KBM-7 (cell line): ENCODE measurements around the gene CWC22.
"Not testable (repeated sequence)": the region's sequence is repeated elsewhere in the genome, so short reads cannot be mapped to it uniquely, and the experiment has no call there.

Experiments used
- DNase-seq: peaks from one replicate; pipeline ENCODE4 v3.0.0-alpha.2; 2015
- in situ Hi-C: fragments of 300-500 bp; cut with MboI; formaldehyde crosslinking; loops from 2 replicates; pipeline ENCODE4 v1.14.3; 2020; ENCODE audit warnings: low sequenced_read_pairs, low pct_unique_long_range_greater_than_20kb, mixed read lengths

The CWC22 gene

DNA sequence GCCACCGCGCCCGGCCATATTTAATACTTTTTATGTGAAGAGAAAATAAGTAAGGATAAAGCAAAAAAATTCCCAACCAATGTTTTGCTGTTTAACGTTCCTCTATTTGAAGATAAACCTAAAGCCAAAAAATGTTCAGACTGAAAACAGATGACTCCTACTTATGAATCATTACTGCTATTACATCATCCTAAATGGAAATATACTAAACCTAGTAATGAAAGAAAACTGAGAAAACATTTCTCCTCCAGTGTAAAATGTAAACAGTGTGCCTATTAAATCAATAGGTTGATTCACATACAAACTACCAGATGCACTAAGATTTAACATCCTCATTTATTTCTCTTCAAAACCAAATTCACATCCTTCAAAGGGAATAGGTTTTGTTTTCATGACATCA is 43.5 kb downstream of the CWC22 start:
- in situ Hi-C loops, result no loop called here
- no peak for DNase-seq

DNA sequence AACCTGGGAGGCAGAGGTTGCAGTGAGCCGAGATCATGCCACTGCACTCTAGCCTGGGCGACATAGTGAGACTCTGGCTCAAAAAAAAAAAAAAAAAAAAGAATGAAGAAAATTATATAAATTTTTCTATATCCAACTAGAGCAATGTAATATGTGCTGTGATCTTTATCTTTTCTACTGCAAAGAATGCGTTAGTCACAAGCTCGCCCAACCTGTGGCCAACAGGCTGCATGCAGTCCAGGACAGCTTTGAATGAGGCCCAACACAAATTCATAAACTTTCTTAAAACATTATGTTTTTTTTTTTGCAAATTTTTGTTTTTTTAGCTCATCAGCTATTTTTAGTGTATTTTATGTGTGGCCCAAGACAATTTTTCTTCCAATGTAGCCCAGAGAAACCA is 48.8 kb downstream of the CWC22 start:
- in situ Hi-C loops, DNase-seq: not testable (repeated sequence)

DNA sequence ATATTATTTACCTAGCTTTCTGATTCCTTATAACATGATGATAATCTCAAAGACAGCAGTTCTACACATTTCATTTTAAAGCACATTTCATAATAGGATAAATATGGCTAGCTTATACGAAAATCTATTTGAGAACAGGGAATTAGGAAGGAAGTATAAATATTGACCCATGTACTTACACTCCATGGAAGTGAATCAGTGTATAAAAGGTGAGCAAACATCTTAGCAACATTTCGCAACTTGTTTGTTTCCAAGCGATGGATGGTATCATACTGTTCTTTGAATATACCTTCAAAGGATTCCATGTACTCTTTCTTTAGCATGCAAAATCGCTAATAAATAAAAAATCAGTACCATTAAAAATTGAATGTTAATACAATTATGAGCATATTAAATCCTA is 53.1 kb downstream of the CWC22 start:
- no peak for DNase-seq
- in situ Hi-C loops, result no loop called here

DNA sequence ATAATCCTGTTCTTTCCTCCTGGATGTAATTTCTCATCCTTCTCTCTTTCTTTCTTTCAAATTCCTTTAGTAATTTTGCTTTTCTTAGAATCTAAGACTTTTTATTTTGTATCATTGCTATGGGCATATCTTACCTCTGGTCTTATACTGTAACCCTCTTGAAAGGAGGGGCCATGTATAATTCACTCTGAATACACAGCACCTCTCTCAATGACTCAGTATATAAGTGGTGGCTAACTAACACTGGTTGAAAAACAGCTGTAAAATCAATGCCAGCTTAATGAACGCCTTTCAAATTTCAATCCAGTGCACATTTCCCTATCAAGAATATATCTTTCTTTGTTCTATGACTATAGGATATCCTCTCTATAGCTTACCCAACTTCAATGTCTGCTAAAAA is 53.7 kb downstream of the CWC22 start:
- no peak for DNase-seq
- in situ Hi-C loops, result no loop called here

DNA sequence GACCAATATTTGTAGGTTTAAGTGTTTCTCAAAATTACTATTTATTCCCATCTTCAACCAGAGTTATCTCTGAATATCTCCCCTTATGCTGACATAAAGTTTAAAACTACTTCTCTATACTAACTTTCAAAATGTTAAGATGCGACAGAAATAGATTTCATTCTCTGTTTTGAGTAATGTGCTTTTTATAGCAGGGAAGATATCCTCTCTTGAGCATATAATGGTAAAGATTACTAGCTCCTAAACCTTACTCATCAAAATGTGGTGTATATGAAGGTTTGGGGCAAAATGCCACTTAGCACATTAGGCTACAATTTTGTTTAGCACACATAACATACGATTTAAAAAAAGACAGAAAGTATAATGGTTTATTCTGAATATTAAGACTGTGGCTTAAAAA is 54.4 kb downstream of the CWC22 start:
- no peak for DNase-seq

DNA sequence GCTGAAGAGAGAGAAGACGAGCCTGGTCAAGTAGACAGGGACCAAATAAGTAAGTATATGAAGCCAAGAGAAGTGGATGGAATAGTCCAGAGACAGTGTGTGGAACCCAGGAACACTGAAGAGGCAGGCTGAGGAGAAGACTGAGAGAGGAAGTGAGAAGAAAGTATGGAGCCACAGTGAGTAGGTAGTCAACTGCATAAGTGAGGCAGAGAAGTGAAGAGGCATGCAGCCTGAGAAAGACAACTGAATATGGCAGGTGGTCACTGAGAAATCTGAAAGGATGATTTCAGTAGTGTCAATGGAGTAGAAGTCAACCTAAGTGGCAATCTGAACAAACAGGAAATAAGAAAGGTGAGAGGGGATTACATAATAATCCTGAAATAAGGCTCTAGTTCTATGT is 55.4 kb downstream of the CWC22 start:
- DNase-seq, result no peak
- in situ Hi-C loops, result no loop called here

More for the DNA sequence above, 54.4 kb downstream of the CWC22 start:
- in situ Hi-C loops, result no loop called here

DNA sequence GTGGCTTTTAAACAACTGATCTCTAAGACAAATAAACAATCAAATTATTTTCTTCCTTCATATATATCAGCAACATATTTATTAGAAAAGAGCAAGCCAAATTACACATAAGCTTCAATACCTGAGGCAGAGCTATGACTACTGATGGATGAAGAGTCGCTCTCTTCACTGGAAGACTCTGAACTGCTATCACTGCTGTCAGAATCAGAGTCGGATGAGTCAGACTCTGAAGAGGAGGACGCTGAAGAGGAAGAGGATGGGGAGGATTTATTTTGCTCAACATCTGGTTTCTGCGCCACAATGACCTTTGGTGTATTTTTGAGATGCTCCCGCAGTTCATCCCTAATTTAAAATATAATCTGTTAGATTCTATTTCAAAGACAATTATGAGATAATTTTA is 56.7 kb downstream of the CWC22 start:
- DNase-seq, result no peak
- in situ Hi-C loops, result no loop called here

DNA sequence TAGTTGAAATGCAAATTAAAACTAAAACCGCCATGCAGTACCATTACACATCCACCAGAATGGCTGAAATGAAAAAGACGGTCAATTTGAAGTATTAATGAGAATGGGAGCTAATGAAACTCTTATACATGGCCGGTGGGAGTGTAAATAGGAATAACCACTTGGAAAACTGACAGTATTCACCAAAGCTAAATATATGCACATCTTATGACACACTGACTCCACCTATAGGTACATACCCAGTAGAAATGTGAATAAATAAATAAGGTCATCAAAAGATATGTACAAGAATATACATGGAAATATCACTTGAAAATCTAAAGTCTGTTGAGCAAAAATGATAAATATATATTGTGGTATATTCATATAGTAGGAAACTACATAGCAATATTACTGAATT is 57.7 kb downstream of the CWC22 start:
- no peak for DNase-seq
- in situ Hi-C loops, result no loop called here

DNA sequence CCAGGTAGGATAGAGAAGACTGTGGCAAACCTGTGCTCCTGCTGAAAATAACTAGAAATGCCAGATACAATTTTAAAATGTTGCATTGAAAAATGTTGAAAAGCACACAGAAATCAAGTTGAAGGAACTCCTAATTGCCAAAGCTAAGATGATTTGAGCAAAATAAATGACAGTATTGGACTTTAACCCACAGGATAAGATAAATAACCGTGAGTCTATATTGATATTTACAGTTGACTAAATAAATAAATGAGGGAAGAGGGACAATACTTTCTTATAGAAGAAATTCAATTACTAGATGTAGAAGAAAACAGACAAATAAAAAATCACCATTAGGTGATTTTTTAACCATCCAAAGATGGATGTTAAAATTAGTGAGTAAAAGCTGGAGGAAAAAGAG is 59.0 kb downstream of the CWC22 start:
- in situ Hi-C loops, result no loop called here
- DNase-seq, result no peak

DNA sequence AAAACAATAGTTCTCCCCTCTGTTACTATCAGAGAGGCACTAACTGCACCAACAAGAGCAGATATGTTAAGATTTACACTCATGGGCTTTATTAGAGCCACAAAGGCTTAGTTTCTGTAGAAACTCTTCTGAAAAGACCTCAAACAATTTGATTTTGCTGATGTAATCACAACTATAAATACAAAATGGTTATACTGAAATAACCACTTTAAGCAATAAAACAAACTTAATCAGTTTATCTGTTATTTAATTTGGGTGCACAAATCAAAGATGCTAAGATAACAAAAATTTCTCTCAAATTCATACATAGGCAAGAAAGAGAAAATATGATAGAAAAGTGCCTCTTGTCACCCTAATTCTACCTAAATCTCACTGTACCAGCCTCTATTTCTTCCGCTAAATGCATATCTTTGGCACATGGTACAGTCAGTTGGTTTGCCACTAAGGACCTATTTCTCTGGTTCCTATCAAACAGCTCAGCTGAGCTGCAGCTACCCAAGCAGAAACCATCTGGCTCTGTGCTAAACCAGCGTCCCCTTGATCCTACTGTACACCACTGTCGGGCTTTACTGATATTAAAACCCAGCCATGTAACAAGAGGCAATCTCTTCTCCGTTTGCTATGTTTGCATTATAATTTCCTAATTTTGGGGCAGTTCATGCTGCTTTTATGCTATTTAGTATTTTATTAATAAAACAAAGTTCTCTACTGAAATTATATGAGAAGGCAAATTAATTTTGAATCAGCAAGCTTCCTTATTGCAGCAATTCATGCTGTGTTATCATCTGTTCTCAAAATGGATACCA is 60.1 kb downstream of the CWC22 start:
- in situ Hi-C loops, result no loop called here

DNA sequence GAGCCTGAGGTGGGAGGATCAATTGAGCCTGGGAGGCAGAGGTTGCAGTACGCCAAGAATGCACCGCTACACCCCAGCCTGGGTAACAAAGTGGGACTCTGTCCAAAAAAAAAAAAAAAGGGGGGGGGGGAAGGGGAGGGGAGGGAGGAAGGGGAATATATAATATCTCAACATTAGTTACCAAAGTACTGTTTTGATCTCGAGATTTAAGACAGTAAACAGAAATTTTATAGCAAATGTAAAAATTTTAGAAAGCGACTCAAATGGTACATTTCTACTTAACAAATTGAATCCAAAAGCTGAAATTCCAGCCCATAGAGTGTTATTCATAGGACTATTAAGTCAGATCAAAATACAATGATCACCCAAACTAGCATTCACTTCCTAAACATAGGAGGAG is 60.8 kb downstream of the CWC22 start:
- in situ Hi-C loops, result no loop called here
- no peak for DNase-seq

More for the DNA sequence above, 60.1 kb downstream of the CWC22 start:
- no peak for DNase-seq

DNA sequence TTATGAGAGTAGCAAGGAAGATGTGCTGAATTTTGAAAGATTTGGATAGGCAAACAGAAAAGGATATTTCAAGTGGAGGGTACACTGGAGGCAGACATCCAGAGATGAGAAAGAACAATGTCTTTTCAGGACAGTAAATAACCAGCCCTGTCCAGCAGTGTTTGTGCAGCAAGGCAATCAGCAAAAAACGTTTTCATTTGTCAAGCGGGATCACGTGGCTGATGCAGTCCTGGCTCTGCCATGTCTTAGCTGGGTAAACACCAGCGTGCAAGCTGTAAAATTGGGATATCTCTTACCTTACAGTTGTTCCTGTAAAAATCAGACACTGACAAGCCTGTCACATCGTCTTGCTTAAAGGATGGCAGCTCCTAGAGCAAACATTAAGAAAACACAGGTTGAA is 67.8 kb downstream of the CWC22 start:
- in situ Hi-C loops, result no loop called here
- no peak for DNase-seq

DNA sequence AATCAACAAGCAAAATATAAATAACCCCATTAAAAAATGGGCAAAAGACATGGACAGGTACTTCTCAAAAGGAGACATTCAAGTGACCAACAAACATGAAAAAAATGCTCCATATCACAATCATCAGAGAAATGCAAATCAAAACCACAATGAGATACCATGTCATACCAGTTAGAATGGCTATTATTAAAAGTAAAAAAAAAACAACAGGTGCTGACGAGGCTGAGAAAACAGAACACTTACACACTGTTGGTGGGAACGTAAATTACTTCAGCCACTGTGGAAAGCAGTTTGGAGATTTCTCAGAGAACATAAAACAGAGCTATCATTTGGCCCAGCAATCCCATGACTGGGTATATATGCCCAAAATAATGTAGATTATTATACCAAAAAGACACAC is 69.1 kb downstream of the CWC22 start:
- no peak for DNase-seq
- in situ Hi-C loops, result no loop called here

DNA sequence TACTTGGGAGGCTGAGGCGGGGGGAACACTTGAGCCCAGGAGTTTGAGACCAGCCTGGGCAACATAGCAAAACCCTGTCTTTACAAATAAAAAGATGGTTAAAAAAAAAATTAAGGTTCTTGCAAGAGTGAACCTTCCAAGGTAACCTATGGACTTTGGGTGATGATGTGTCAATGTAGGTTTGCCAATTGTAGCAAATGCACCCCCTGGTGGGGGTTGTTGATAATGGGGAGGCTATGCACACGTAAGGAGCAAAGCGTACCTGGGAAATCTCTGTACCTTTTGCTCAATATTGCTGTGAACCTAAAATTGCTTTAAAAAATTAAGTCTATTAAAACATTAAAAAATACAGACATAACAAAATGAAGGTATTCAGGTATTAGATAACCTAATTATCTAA is 70.4 kb downstream of the CWC22 start:
- in situ Hi-C loops, result no loop called here
- peak; percentile 14 for DNase-seq

DNA sequence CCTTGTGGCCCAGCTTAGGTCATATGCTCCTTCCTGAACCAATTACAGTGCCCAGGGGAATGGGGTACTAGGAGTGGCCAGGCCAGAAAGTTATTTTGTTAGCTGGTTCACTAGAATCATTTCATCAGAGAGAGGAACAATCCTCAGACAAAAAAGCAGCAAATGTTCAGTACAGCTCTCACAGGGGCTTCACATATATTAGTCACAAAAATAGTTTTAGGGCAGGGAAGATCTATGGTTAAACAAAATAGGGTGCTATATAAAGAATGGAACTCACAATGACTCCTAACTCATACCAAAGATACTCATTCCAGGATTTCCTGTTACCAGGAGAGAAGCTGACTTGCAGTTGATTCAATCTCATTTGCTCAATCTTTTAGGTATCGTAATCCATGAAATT is 71.0 kb downstream of the CWC22 start:
- DNase-seq, result no peak
- in situ Hi-C loops, result no loop called here

DNA sequence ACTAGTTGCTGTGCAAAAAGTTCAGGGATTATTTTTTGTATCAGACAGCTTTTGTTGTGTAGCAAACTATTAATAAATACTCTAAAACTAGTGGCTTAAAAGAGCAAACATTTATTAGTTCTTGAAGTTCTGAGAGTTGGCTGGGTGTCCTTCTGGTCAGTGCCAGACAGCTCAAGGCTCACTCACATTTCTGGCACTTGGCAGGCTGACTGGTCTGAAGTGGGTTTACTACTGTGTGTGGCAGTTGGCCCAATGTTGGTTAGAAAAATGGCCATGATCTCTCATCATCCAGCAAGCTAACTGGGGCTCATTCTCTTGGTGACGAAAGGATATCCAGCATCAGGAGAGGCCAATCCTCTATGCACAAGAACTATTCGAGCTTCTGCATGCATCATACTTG is 74.3 kb downstream of the CWC22 start:
- DNase-seq, result no peak
- in situ Hi-C loops, result no loop called here

DNA sequence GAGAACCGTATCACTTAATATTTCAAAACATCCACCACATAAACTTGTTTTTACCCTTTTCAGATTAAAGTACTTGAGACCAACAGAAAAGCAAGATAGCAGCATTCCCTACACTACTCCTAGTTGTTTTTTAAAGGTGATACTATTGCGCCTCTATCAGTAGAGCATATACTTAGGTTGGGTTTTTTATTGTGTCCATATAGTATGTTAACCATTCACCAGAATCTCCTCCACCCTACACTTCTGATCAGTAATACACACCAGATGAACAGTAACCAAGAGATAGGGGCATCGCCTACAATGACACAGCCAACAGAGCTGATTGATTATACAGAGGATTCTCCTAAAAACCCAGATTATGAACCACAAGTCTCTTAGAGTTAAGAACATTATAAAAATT is 75.6 kb downstream of the CWC22 start:
- in situ Hi-C loops, result no loop called here
- DNase-seq, result no peak

DNA sequence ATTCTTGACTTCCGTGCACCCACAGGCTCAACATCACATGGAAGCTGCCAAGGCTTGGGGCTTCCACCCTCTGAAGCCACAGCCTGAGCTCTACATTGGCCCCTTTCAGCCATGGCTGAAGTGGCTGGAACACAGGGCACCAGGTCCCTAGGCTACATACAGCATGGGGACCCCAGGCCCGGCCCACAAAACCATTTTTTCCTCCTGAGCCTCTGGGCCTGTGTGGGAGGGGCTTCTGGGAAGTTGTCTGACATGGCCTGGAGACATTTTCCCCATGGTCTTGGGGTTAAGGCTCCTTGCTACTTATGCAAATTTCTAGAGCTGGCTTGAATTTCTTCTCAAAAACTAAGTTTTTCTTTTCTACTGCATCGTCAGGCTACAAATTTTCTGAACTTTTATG is 77.1 kb downstream of the CWC22 start:
- DNase-seq, in situ Hi-C loops: not testable (repeated sequence)

DNA sequence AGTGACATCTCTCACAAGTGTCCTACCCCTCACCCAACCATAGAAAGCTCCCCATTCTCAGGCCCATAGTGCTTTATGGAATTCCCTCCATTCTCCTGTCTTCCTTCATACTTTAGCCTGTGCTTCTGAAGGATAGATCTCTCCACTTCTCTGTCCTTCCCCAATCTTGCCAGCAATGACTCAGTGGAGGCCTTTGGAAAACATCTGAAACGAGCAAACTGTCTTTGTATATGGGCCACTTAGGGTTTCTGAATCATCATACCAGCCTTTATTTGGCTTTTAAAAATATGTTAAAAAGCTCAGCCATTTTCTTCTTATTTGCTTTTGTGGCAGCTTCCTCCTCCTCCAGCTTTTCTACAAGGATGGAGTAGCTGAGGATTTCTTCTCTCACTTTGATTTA is 80.1 kb downstream of the CWC22 start:
- DNase-seq, result no peak
- in situ Hi-C loops, result no loop called here

DNA sequence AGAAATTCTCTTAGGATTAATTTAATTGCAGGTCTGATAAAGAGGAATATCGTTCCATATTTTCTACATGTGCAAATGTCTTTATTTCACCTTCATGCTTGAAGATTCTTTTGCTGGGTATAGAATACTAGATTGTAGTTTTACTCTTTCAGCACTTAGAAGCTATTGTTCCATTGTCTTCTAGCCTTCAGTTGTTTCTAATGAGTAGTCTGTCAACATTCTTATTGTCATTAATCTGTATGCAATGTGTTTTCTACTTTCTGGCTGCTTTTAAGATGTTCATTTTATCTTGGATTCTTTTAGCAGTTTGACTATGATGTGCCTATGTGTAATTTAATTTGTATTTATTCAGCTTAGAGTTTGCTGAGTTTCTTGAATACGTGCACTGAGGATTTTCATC is 81.4 kb downstream of the CWC22 start:
- no peak for DNase-seq
- in situ Hi-C loops, result no loop called here

DNA sequence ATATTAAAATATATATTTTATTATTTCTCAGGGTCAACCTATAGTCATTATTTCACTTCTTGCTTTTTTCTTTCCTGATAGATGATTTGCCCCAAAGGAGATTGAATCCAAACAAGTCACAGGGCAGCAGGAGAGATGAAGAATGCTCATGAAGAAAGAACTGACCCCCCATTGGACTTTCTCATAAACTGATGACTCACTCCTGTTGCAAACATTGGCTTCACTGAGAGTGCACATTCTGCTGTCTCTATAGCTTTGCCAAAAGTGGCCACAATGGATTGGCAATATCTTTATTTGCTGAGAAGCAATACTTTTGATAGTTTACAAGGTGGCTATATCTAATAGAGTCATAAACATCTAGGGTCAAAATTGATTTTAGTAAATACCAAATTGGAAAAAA is 89.8 kb downstream of the CWC22 start:
- no peak for DNase-seq
- in situ Hi-C loops, result no loop called here
